COLO668 (cell line): Measurements from ENCODE around the gene METTL27.
"Not testable (repeated sequence)": the region's sequence is repeated elsewhere in the genome, so short reads cannot be mapped to it uniquely, and the experiment has no call there.

ENCODE experiments used
- DNase-seq: peaks from one replicate; lab custom pipeline; 2025; ENCODE audit not compliant: unreplicated experiment; lab: John Stamatoyannopoulos, UW

METTL27 gene, protein sequence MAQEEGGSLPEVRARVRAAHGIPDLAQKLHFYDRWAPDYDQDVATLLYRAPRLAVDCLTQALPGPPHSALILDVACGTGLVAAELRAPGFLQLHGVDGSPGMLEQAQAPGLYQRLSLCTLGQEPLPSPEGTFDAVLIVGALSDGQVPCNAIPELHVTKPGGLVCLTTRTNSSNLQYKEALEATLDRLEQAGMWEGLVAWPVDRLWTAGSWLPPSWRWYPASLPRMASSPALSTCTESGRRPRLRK

GRCh38 chr7:73842067-73842976 lies at the start of gene METTL27:
Gene METTL27, minus strand, starts transcription at chr7:73842516. Its CDS starts 376 bp downstream, at chr7:73842140.
- DNase-seq, result peak; percentile 94

DNA sequence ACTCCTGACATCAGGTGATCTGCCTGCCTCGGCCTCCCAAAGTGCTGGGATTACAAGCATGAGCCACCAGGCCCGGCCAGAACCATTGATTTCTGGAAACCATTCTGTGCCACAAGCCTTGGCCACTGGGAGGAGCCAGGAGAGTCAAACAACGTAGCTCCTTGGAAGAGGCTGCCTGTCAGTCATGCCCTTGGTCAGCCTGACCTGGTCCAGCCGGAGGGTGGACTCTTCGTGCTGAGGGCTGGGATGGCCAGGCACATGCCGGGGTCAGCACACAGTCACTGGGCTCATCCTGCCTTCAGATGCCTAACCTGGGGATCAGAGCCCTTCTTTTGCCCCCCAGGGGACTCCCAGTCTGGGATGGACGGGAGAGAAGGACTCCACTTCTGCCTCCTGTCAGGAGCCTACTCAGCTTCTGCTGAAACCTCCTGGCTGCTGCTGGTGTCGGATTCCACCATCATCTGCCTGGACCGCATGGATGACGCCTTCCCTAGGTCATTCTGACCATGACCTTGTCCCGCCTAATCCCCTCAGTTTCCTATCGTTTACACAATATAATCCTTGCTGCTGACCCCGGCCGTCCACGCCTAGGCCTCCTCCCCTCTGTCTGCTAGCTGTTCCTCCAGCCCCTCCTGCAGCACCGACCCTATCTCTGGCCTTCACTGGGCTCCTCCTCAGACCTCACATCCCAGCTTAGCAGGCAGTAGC lies 49.0 kb upstream of the METTL27 start:
- DNase-seq, result no peak

DNA sequence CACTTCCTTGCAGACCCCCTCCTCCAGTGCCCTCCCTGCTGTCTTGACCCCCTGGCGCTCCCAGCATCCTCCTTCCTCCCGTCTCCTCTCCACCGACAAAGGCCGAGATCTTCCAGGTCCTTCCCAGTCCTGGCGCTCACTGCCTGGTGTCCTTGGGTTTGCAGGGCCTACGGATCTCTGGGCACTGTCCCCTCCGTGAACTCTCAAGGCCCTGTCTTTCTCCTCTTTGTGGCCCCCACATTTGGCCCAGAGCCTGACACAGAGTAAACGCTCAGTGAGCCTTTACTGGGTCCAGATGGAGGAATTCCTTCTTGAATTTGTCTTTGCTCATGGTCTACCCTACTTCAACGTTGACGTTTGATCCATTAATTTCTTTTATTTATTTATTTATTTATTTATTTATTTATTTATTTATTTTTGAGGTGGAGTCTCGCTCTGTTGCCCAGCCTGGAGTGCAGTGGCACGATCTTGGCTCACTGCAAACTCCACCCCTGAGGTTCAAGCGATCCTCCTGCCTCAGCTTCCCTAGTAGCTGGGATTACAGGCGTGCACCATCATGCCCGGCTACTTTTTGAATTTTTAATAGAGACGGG lies 48.3 kb upstream of the METTL27 start:
- no peak for DNase-seq

GRCh38 chr7:73888959-73889358 lies 46.6 kb upstream of the METTL27 start:
- DNase-seq, result no peak

- no peak for DNase-seq
Measured at GRCh38 chr7:73887762-73888161, 45.4 kb upstream of the METTL27 start.

GRCh38 chr7:73885975-73886798 lies 43.9 kb upstream of the METTL27 start:
- no peak for DNase-seq

DNA sequence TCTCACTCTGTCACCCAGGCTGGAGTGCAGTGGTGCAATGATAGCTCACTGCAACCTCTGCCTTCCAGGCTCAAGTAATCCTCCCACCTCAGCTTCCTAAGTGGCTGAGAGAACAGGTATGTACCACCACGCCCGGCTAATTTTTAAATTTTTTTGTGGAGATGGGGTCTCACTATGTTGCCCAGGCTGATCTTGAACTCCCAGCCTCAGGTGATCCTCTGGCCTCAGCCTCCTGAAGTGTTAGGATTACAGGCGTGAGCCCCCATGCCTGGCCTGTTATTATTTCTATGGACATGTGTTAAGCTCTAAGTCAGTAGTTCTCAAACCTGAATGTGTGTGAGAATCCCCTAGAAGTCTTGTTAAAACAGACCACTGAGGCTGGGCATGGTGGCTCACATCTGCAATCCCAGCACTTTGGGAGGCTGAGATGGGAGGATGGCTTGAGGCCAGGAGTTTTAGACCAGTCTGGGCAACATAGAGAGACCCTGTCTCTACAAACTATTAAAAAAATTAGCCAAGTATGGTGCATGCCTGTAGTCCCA lies 43.2 kb upstream of the METTL27 start:
- DNase-seq, result no peak

GRCh38 chr7:73884867-73885422 lies 42.6 kb upstream of the METTL27 start:
- not testable (repeated sequence) for DNase-seq

DNA sequence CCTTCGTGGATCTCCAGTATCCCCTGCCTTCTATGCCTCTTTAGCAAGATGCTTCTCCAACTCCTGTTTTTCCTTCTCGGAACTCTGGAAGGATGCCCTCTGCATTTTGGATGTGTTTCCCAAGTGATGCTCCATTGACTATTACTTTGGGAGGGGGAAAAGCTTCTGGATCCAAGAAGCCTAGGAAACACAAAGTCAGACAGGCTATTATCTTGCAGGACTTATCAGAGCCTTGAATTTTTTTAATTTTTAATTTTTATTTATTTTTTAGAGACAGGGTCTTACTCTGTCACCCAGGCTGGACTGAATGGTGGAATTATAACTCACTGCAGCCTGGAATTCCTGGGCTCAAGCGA lies 39.7 kb upstream of the METTL27 start:
- no peak for DNase-seq

GRCh38 chr7:73881352-73882046 lies 39.2 kb upstream of the METTL27 start:
- no peak for DNase-seq

- DNase-seq, result no peak
Measured at GRCh38 chr7:73880755-73881328, 38.5 kb upstream of the METTL27 start.

- no peak for DNase-seq
Measured at GRCh38 chr7:73879977-73880681, 37.8 kb upstream of the METTL27 start.

- no peak for DNase-seq
Measured at GRCh38 chr7:73876973-73877372, 34.7 kb upstream of the METTL27 start.

DNA sequence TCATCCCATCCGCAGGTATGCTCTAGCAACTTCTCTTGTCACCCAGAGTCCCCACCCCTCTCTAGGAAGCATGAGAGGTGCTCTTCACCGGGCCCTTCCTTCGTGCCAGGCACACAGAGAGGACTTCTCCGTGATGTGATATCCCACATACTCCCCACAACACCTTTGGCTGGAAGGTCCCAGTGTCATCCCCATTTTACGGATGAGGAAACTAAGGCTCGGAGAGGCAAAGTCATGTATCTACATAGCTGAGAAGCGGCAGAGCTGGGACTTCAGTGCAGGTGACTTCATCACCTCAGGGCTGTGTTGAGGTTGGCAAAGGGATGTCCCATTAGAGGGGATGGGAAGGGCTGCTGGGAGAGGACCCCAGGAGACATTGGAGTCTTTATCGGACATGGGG lies 34.0 kb upstream of the METTL27 start:
- no peak for DNase-seq

DNA sequence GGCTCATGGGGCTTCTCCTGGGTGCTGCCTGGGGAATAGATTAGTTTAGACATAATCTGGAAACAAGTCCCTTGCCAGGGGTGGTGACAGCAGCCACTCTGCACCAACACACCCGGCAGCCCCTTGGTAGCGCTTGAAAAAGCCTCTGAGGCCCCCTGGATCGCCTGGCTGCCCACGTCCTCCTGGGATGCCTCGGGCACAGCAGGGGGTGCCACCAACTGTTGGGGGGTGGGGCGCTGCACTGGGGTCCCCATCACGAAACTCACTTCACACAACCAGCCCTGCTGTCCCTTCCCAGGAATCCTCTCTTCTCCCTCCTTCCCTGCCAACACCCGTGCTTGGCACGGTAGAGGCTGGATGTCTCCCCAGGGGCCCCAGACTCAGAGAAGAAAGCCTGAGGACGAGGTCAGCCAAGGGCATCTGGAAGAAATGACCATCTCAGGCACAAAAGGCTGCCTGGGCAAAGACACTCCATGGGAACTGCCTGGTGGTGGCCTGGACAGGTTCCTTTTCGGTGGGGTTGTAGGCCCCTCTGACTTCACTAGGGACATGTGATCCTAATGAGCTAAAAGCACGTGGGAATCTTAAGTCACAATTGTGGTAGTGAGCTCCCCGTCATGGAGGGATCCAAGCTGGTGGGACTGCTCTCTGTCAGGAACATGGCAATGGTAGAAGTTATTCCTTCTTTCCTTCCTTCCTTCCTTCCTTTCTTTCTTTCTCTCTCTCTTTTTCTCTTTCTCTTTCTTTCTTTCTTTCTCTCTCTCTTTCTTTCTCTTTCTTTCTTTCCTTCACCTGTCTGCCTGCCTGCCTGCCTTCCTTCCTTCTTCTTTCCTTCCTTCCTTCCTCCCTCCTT lies 30.0 kb upstream of the METTL27 start:
- no peak for DNase-seq

GRCh38 chr7:73871163-73872011 lies 29.1 kb upstream of the METTL27 start:
- no peak for DNase-seq
